ENCODE results near the gene COTL1. TPM values are rescaled to one million over a fixed set of nuclear protein-coding genes. Genes with fewer than 3 reads are reported as not detected.

Gene COTL1
- total and polyA plus RNA-seq, 2 of the 13 experiments (the other 11 are each of a cell fraction or from before 2014, with no cell fraction given): 8.7 to 16.9 TPM

DNA sequence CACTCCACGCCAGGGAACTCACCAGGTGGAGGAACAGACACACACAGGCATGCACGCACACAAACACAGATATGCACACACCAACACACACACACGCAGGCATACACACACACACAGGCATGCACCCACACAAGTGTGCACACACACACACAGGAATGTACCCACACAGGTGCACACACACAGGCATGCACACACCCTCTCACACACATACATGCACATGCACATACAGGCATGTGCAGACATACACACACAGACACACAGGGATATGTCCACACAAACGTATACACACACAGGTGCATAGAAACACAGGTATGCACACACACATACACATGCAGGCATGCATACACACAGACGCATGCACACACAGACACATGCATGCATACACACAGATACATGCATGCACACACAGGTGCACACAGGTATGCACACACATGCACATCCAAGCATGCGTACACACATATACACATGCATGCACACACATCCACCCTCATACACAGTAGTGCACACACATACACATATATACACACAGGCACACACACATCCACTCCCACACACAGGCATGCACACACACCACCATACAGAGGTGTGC lies 39.2 kb downstream of the COTL1 start (continued):
- TF ChIP-seq, protein P1, sequence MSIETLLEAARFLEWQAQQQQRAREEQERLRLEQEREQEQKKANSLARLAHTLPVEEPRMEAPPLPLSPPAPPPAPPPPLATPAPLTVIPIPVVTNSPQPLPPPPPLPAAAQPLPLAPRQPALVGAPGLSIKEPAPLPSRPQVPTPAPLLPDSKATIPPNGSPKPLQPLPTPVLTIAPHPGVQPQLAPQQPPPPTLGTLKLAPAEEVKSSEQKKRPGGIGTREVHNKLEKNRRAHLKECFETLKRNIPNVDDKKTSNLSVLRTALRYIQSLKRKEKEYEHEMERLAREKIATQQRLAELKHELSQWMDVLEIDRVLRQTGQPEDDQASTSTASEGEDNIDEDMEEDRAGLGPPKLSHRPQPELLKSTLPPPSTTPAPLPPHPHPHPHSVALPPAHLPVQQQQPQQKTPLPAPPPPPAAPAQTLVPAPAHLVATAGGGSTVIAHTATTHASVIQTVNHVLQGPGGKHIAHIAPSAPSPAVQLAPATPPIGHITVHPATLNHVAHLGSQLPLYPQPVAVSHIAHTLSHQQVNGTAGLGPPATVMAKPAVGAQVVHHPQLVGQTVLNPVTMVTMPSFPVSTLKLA (IDR thresholded peaks at IDR 0.05): peak; percentile 56; the same call in 1 of the 2 replicates
- no peak for TF ChIP-seq RCOR2 (CRISPR knock-in tag; IDR thresholded peaks at IDR 0.05)
- 0 out of 2 replicates have a peak, but pooled peaks have one; percentile 32 for TF ChIP-seq NBN (conservative IDR thresholded peaks at IDR 0.05)
- no peak for TF ChIP-seq ZNF383 (CRISPR knock-in tag; IDR thresholded peaks at IDR 0.05; ENCODE audit: borderline replicate concordance)
- no peak for TF ChIP-seq TBX2 (CRISPR knock-in tag; IDR thresholded peaks at IDR 0.05; ENCODE audit: borderline replicate concordance)
- TF ChIP-seq ZC3H4 (CRISPR knock-in tag; IDR thresholded peaks at IDR 0.05; ENCODE audit: borderline replicate concordance): no peak
- no peak for TF ChIP-seq IRX3 (CRISPR knock-in tag; IDR thresholded peaks at IDR 0.05; ENCODE audit: borderline replicate concordance, low read depth)
- TF ChIP-seq ZNF552 (CRISPR knock-in tag; IDR thresholded peaks at IDR 0.05; ENCODE audit: borderline replicate concordance): no peak
- TF ChIP-seq SKI (IDR thresholded peaks at IDR 0.05; ENCODE audit: partially characterized antibody): no peak
- TF ChIP-seq MEF2D (CRISPR knock-in tag; IDR thresholded peaks at IDR 0.05): no peak

DNA sequence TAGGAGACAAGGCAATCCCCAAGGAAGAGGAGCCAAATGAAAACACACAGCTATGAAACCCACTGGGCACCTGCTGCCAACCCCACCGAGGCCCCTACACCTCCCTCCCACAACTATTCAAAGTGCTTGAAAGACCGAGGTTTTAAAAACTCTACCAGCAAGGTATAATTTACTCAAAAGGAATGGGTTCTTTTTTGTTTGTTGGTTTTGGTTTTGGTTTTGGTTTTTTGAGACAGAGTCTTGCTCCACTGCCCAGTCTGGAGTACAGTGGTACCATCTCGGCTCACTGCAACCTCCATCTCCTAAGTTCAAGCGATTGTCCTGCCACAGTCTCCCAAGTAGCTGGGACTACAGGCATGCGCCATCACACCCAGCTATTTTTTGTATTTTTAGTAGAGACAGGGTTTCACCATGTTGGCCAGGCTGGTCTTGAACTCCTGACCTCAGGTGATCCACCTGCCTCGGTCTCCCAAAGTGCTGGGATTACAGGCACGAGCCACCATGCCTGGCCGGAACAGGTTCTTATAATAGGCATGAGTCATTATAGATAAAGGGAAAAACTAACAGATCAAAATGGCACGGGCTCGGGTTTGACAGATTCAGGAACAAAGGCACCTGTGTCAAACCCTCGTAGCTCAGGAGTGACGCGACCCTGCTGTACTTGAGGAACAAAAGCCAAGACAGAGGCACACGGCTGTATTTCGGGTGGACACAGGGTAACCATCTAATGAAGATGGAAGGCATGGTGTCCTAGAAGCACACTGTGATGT lies 40.7 kb downstream of the COTL1 start:
- H3K27me3 ChIP-seq (ENCODE audit: control insufficient read depth in 1 of 2, insufficient read depth in 2 of 2, low read length in 2 of 2): no peaks in the 10 kb centered on the region
- H3K4me3 ChIP-seq (replicated peaks in 1 of 3; ENCODE audit: insufficient read depth in 1 of 3, low read depth in 2 of 3, low read length in 3 of 3): no peak overlapping the region
- no peak overlapping the region for H3K9ac ChIP-seq (ENCODE audit: insufficient read depth, low read depth, low read length)
- no peaks in the 10 kb centered on the region for H3K9me3 ChIP-seq (ENCODE audit: low read length)
- ChIA-PET CTCF (ENCODE audit: low intra/inter-chr PET ratio, low total read pairs) (no interaction called here), POLR2A (no interaction called here)
- H3K27ac ChIP-seq (ENCODE audit: extremely low read length, insufficient read depth, low read length): no peak overlapping the region
- no peaks in the 10 kb centered on the region for H4K20me1 ChIP-seq (ENCODE audit: insufficient read depth, low read length)
- no peaks in the 10 kb centered on the region for H3K4me1 ChIP-seq (ENCODE audit: insufficient read depth, low read length)
- ATAC-seq: no peak
- H3K4me2 ChIP-seq (ENCODE audit: low read depth, low read length): no peak overlapping the region
- intact Hi-C loops (cut with micrococcal nuclease; ENCODE audit: unreplicated experiment): no loop called here
- H3K36me3 ChIP-seq (replicated peaks in 1 of 2; ENCODE audit: control insufficient read depth in 1 of 2, insufficient read depth in 2 of 2, low read length in 2 of 2): no peaks in the 10 kb centered on the region; a peak in 1 of 5 replicates
- in situ Hi-C loops (cut with HindIII; ENCODE audit: extremely low pct_ligation_motif_present, low pct_unique_long_range_greater_than_20kb): no loop called here
- BruUV-seq (replicated peaks): no TSS peak
- no peak overlapping the region for H2AFZ ChIP-seq (ENCODE audit: low read length)
- no peaks in the 10 kb centered on the region for H3K79me2 ChIP-seq (ENCODE audit: insufficient read depth, low read length)
- WGBS (ENCODE audit: low lambda C conversion rate): 87% methylated on average over 15 of the region's 15 CpGs
- no peak for FAIRE-seq
- DNase-seq (ENCODE audit: low spot score): no peak
- TF ChIP-seq PHF21A (CRISPR knock-in tag; IDR thresholded peaks at IDR 0.05) (no peak), ZNF451 (CRISPR knock-in tag; IDR thresholded peaks at IDR 0.05) (no peak), ZNF558 (CRISPR knock-in tag; IDR thresholded peaks at IDR 0.05; ENCODE audit: borderline replicate concordance) (no peak), CENPT (CRISPR knock-in tag; IDR thresholded peaks at IDR 0.05; ENCODE audit: low read depth) (no peak), ZNF274 (CRISPR knock-in tag; IDR thresholded peaks at IDR 0.05) (no peak), NFRKB (IDR thresholded peaks at IDR 0.05) (no peak), SMAD9 (CRISPR knock-in tag; IDR thresholded peaks at IDR 0.05) (no peak)
- TF ChIP-seq, protein P2, sequence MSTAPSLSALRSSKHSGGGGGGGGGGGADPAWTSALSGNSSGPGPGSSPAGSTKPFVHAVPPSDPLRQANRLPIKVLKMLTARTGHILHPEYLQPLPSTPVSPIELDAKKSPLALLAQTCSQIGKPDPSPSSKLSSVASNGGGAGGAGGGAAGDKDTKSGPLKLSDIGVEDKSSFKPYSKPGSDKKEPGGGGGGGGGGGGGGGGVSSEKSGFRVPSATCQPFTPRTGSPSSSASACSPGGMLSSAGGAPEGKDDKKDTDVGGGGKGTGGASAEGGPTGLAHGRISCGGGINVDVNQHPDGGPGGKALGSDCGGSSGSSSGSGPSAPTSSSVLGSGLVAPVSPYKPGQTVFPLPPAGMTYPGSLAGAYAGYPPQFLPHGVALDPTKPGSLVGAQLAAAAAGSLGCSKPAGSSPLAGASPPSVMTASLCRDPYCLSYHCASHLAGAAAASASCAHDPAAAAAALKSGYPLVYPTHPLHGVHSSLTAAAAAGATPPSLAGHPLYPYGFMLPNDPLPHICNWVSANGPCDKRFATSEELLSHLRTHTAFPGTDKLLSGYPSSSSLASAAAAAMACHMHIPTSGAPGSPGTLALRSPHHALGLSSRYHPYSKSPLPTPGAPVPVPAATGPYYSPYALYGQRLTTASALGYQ (CRISPR knock-in tag; IDR thresholded peaks at IDR 0.05): no peak
